Tibial artery (tissue), 4 donors: ENCODE measurements around the gene C9orf85.
"Not testable (repeated sequence)": the region's sequence is repeated elsewhere in the genome, so short reads cannot be mapped to it uniquely, and the experiment has no call there.

Experiments
- DNase-seq, 2 donors: peaks; one replicate each; pipeline ENCODE4 v3.0.0-alpha.2; 2019
- H3K27ac ChIP-seq, 2 donors: fragments of 200-600 bp; sonication (generic) in 1 of 2; 1 replicate in 1 of 2; 2 replicates in 1 of 2; pipeline ENCODE4 v1.5.1; 2018 to 2019; ENCODE audit warnings: mild to moderate bottlenecking in 1 of 2
- H3K27me3 ChIP-seq, 2 donors: fragments of 200-600 bp; sonication (generic) in 1 of 2; one replicate each; pipeline versions ENCODE4 v1.5.1 to v1.6.0; 2016 to 2019
- H3K36me3 ChIP-seq, 3 donors: fragments of 200-600 bp; sonication (generic) in 2 of 3; one replicate each; pipeline ENCODE4 v1.5.1; 2016 to 2019; ENCODE audit warnings: mild to moderate bottlenecking in 2 of 3
- H3K4me1 ChIP-seq, 4 donors: fragments of 200-600 bp; sonication (generic) in 2 of 4; 1 replicate in 3 of 4; 2 replicates in 1 of 4; pipeline ENCODE4 v1.5.1; 2016 to 2019
- H3K4me3 ChIP-seq, 2 donors: fragments of 200-600 bp; sonication (generic) in 1 of 2; 1 replicate in 1 of 2; 2 replicates in 1 of 2; pipeline ENCODE4 v1.5.1; 2018 to 2019; ENCODE audit warnings: mild to moderate bottlenecking in 2 of 2
- H3K9me3 ChIP-seq, 3 donors: fragments of 200-600 bp; sonication (generic) in 1 of 3; one replicate each; pipeline ENCODE4 v1.5.1; 2016 to 2019
- intact Hi-C: fragments of 100-400 bp; cut with DNase I; formaldehyde crosslinking; loops from one replicate; pipeline ENCODE4 v1.15.0; 2023; ENCODE audit warnings: low total_unique reads
- TF ChIP-seq, protein P1 (sequence below), 2 experiments: fragments of 200-600 bp in 1 of 2; fragments of 450-650 bp in 1 of 2; IDR thresholded peaks; one replicate each; pipeline ENCODE4 v1.5.1; 2017 to 2019; ENCODE audit warnings: antibody characterized with exemption in 2 of 2, mild to moderate bottlenecking in 1 of 2, moderate library complexity in 1 of 2

C9orf85 gene

DNA sequence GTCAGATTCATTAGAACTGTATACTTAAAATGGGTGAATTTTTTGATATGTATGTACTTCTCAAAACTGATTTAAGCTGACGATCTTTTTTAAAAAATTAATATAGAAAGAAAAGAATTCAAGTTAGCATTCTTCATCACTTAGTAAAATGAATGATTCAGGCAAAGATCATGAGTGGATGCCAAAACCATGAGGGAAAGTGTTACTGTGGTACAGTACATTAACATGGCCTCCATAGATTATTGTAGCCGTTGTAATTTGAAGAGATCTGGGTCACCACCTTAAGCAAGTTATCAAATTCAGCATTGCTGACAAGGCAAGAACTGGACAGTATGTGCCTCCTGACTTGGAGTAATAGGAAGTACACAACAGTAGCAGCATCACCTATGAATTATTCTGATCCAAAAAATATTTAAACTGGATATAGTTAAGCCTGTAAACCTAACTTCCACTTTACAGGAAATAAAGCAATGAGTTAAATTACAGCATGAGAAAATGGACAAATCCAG, 29.7 kb downstream of the C9orf85 start:
- intact Hi-C loops, result no loop called here
- TF ChIP-seq, protein P1, sequence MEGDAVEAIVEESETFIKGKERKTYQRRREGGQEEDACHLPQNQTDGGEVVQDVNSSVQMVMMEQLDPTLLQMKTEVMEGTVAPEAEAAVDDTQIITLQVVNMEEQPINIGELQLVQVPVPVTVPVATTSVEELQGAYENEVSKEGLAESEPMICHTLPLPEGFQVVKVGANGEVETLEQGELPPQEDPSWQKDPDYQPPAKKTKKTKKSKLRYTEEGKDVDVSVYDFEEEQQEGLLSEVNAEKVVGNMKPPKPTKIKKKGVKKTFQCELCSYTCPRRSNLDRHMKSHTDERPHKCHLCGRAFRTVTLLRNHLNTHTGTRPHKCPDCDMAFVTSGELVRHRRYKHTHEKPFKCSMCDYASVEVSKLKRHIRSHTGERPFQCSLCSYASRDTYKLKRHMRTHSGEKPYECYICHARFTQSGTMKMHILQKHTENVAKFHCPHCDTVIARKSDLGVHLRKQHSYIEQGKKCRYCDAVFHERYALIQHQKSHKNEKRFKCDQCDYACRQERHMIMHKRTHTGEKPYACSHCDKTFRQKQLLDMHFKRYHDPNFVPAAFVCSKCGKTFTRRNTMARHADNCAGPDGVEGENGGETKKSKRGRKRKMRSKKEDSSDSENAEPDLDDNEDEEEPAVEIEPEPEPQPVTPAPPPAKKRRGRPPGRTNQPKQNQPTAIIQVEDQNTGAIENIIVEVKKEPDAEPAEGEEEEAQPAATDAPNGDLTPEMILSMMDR (IDR thresholded peaks at IDR 0.05), result no peak
- no peaks in the 10 kb centered on the region for H3K27me3 ChIP-seq
- no peaks in the 10 kb centered on the region for H3K9me3 ChIP-seq
- peaks cover 0 to 56% (median 6%) of the 10 kb centered on the region in 4 donors for H3K4me1 ChIP-seq
- no peak for DNase-seq
- H3K27ac ChIP-seq, result no peak overlapping the region
- no peak overlapping the region for H3K4me3 ChIP-seq
- H3K36me3 ChIP-seq, result no peaks in the 10 kb centered on the region

DNA sequence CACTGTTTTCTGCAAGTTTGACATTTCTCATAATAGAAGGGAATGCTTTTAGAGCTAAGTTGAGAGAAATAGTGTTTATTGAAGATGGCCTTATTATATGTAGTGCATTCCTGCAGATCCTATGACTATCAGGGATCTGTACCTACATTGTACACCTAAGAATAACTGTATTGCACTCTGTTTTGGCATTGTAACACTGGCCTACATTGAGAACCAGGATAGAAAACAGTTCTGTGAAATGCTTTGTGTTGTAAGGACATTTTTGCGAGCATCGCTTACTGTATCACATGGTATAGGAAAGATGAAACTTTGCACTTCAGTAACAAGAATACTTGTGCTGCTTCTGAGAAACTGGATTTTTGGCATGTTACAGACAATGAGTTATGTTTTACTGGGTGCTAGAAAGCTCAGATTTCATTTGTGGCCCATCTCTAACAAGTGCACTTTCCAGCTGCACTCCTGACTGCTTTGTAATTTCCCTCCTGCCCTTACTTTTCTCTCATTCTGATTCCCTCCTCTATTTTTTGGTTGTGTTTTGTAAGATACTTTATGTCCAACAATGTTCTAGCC, 30.6 kb downstream of the C9orf85 start:
- TF ChIP-seq, protein P1 (IDR thresholded peaks at IDR 0.05), result no peak
- Histone ChIP-seq H3K27ac (peak overlapping the region in 1 of 2 donors; percentile 24), H3K4me3 (no peak overlapping the region), H3K27me3 (no peaks in the 10 kb centered on the region), H3K36me3 (no peaks in the 10 kb centered on the region), H3K9me3 (no peaks in the 10 kb centered on the region), H3K4me1 (peaks cover 0 to 48% (median 4%) of the 10 kb centered on the region in 4 donors)
- intact Hi-C loops, result no loop called here
- DNase-seq, result no peak

DNA sequence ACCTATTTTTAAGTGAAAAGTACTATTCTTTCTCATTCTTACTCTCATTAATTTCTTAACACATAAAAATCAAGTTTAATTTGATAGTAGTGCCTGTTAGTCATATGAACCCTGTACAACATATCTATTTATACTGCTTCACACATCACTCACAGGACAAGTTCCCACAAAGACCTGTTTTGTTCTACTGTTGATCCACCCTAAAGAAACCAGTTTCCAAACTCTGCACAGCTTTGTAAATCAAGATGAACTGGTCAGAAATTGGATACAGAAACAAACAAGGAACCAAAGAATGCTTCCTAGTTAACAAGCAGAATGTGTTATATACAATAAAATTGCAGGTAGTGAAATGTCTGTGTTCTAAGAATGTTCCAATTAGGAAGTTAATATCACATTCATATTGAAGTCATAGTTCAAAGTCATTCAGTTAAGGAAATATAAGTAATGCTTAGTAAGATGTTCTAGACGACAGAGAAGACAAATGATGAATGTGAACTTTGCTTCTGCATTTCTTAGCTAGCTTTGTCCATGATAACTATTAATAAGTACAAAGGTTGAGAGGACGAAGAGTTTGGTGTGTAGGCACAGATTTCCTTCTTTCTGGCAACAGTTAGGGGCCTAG, 33.4 kb downstream of the C9orf85 start:
- Histone ChIP-seq H3K9me3 (no peaks in the 10 kb centered on the region), H3K27ac (no peak overlapping the region), H3K4me3 (no peak overlapping the region), H3K4me1 (peaks cover 0 to 41% (median 3%) of the 10 kb centered on the region in 4 donors), H3K36me3 (peaks cover 0 to 8% (median 5%) of the 10 kb centered on the region in 3 donors), H3K27me3 (no peaks in the 10 kb centered on the region)
- TF ChIP-seq, protein P1 (IDR thresholded peaks at IDR 0.05), result no peak
- no peak for DNase-seq
- intact Hi-C loops, result no loop called here

DNA sequence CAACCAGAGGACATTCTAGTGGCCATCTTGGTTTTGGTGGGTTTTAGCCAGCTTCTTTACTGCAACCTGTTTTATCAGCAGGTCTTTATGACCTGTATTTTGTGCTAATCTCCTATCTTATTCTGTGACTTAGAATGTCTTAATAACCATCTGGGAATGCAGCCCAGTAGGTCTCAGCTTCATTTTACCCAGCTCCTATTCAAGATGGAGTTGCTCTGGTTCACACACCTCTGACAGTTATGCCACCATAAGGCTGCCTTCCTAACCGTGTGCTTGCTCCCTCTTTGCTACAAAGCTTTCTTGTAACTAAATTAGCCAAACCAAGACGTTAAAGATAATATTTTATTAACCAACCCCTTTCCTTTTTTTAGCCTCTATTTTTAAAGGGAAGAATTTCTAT, 43.2 kb downstream of the C9orf85 start:
- H3K9me3 ChIP-seq, DNase-seq, intact Hi-C loops, H3K4me1 ChIP-seq, H3K27ac ChIP-seq, H3K27me3 ChIP-seq, H3K4me3 ChIP-seq: not testable (repeated sequence)
- peaks cover 0 to 20% (median 9%) of the 10 kb centered on the region in 3 donors for H3K36me3 ChIP-seq

DNA sequence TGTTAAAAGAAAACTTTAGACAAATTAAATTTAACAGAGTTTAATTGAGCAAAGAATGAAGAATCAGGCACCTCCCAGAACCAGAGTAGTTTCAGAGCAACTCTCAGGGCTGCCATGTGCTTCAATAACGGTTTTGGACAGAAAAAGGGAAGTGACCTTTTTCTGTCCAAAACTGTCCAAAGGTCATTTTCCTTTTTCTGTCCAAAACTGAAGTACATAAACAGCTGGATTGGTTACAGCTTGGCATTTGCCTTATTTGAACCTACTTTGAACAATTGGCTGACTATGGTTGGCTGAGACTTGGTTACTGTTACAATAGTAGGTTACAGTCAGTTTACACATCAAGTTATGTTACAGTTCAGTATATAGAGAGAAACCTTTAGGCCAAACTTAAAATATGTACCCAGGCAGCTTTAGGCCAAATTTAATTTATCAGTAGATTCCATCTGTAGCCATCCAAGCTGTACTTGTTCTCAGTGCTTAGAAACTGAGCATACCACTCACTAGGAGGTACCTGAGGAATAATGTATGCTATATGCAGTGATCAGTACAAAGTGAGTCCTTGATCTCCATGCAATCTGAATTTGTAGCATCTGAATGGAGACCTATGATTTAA, 44.0 kb downstream of the C9orf85 start:
- H3K4me3 ChIP-seq, result no peak overlapping the region
- no peak overlapping the region for H3K27ac ChIP-seq
- peaks cover 0 to 10% (median 0%) of the 10 kb centered on the region in 4 donors for H3K4me1 ChIP-seq
- intact Hi-C loops, result no loop called here
- H3K9me3 ChIP-seq, result no peaks in the 10 kb centered on the region
- H3K36me3 ChIP-seq, result peaks cover 0 to 17% (median 2%) of the 10 kb centered on the region in 3 donors
- TF ChIP-seq, protein P1 (IDR thresholded peaks at IDR 0.05), result no peak
- H3K27me3 ChIP-seq, result no peaks in the 10 kb centered on the region
- DNase-seq, result no peak

DNA sequence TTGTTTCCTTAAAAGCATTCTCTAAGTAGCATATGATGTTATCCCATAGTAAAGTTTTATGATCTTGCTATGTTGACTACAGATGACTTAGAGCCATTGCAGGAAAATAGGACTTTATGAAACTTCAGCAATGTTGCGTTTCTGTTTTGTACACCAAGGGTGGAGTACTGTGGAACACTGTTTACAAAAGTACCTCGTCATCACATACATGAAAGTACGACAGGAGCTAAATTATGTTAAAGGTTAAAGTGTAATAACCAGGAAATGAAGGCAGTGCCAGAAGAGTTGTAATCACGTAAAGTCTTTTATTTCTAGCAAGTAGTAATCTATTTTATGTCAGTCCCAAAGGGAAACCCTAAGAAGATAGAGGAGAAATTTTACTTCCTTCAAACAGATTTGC, 50.9 kb downstream of the C9orf85 start:
- Histone ChIP-seq H3K9me3 (no peaks in the 10 kb centered on the region), H3K27ac (no peak overlapping the region), H3K36me3 (peaks cover 0 to 17% (median 10%) of the 10 kb centered on the region in 3 donors), H3K27me3 (no peaks in the 10 kb centered on the region), H3K4me1 (no peaks in the 10 kb centered on the region), H3K4me3 (no peak overlapping the region)
- DNase-seq, result no peak
- TF ChIP-seq, protein P1 (IDR thresholded peaks at IDR 0.05), result no peak
- intact Hi-C loops, result no loop called here

DNA sequence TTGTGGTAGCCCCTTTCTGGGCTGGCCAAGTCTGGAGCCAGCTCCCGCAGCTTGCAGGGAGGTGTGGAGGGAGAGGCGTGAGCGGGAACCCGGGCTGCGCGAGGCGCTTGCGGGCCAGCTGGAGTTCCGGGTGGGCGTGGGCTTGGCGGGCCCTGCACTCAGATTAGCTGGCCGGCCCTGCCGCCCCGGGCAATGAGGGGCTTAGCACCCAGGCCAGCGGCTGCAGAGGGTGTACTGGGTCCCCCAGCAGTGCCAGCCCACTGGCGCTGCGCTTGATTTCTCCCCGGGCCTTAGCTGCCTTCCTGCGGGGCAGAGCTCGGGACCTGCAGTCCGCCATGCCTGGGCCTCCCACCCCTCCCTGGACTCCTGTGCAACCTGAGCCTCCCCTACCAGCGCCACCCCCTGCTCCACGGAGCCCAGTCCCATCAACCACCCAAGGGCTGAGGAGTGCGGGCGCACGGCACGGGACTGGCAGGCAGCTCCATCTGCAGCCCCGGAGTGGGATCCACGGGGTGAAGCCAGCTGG, 52.1 kb downstream of the C9orf85 start:
- intact Hi-C loops, DNase-seq: not testable (repeated sequence)

More for the DNA sequence above, 52.1 kb downstream of the C9orf85 start:
- not testable (repeated sequence) for H3K9me3 ChIP-seq, H3K27me3 ChIP-seq, H3K27ac ChIP-seq, H3K4me1 ChIP-seq, H3K4me3 ChIP-seq
- peaks cover 0 to 12% (median 10%) of the 10 kb centered on the region in 3 donors for H3K36me3 ChIP-seq
